B cell (primary cell): Measurements from ENCODE around the gene CXADR. TPM values are rescaled to one million over a fixed set of nuclear protein-coding genes. Genes with fewer than 3 reads are reported as not detected.

Experiments
- ATAC-seq: fragments of 200-7000 bp; cut with Tn5 transposase; one replicate; pipeline ENCODE4 v1.10.0; 2021; ENCODE audit warnings: low read depth, mild to moderate bottlenecking, moderate number of reproducible peaks, moderate library complexity
- CTCF ChIA-PET: fragments of 350-600 bp; sonication (Branson Sonifier 250); formaldehyde crosslinking; loops from one replicate; lab custom pipeline; 2021; ENCODE audit warnings: antibody characterized with exemption, inconsistent platforms; lab: Charles Lee
- POLR2A ChIA-PET: fragments of 350-600 bp; sonication (Branson Sonifier 250); formaldehyde crosslinking; loops from one replicate; lab custom pipeline; 2021; ENCODE audit warnings: antibody characterized with exemption; lab: Charles Lee
- DNase-seq: peaks from one replicate; pipeline ENCODE4 v3.0.0; 2013
- H2AFZ ChIP-seq: 2 replicates; pipeline ENCODE4 v1.6.1; 2012; ENCODE audit warnings: mild to moderate bottlenecking, low read depth, low read length; ENCODE audit not compliant: insufficient read depth, poor library complexity, severe bottlenecking
- H3K27ac ChIP-seq, 2 donors: 1 replicate in 1 of 2; 2 replicates in 1 of 2; pipeline ENCODE4 v1.5.1; 2012 to 2013; ENCODE audit warnings: low read length in 2 of 2, mild to moderate bottlenecking in 2 of 2, moderate library complexity in 1 of 2
- H3K27me3 ChIP-seq, 4 experiments: fragments of 200-600 bp in 1 of 4; sonication (generic) in 1 of 4; replicated peaks in 1 of 4; 1 replicate in 2 of 4; 2 replicates in 2 of 4; pipeline versions ENCODE4 v1.6.1 to v1.7.0; 2013 to 2016; ENCODE audit warnings: low read length in 3 of 4, mild to moderate bottlenecking in 2 of 4, mixed read lengths in 1 of 4, moderate library complexity in 1 of 4; ENCODE audit not compliant: insufficient read depth in 4 of 4, control insufficient read depth in 3 of 4; ENCODE audit errors: control extremely low read depth in 1 of 4
- H3K36me3 ChIP-seq, 2 experiments: replicated peaks in 1 of 2; 1 replicate in 1 of 2; 2 replicates in 1 of 2; pipeline versions ENCODE4 v1.6.1 to v1.7.1; 2013; ENCODE audit warnings: low read length in 1 of 2; ENCODE audit not compliant: insufficient read depth in 2 of 2, control insufficient read depth in 1 of 2; ENCODE audit errors: control extremely low read depth in 1 of 2, extremely low read depth in 1 of 2
- H3K4me1 ChIP-seq, 2 donors: fragments of 200-600 bp in 1 of 2; sonication (generic) in 1 of 2; 1 replicate in 1 of 2; 2 replicates in 1 of 2; pipeline versions ENCODE4 v1.5.1 to v1.6.1; 2013 to 2017; ENCODE audit warnings: low read length in 2 of 2; ENCODE audit not compliant: control insufficient read depth in 2 of 2, insufficient read depth in 2 of 2
- H3K4me2 ChIP-seq: replicated peaks from 2 replicates; pipeline ENCODE3; 2012; ENCODE audit warnings: mild to moderate bottlenecking, low read depth, low read length; ENCODE audit not compliant: poor library complexity, severe bottlenecking
- H3K4me3 ChIP-seq, 5 experiments: fragments of 200-600 bp in 1 of 5; sonication (generic) in 1 of 5; 1 replicate in 3 of 5; 2 replicates in 2 of 5; pipeline versions ENCODE4 v1.5.1 to v1.7.0; 2011 to 2016; ENCODE audit warnings: low read length in 4 of 5, mild to moderate bottlenecking in 4 of 5, low read depth in 2 of 5, control low read depth in 1 of 5, moderate library complexity in 1 of 5; ENCODE audit not compliant: insufficient read depth in 1 of 5; ENCODE audit errors: control extremely low read depth in 1 of 5, extremely low read depth in 1 of 5
- H3K79me2 ChIP-seq: fragments of 200-600 bp; sonication (generic); one replicate; pipeline ENCODE4 v1.6.0; 2016; ENCODE audit warnings: low read length; ENCODE audit not compliant: control insufficient read depth, insufficient read depth
- H3K9ac ChIP-seq: fragments of 200-600 bp; sonication (generic); 2 replicates; pipeline ENCODE4 v1.6.1; 2017; ENCODE audit warnings: mild to moderate bottlenecking, low read length, moderate library complexity
- H3K9me3 ChIP-seq, 3 donors: one replicate each; pipeline versions ENCODE4 v1.6.1 to v1.7.1; 2013; ENCODE audit warnings: low read length in 2 of 3; ENCODE audit not compliant: control insufficient read depth in 2 of 3, insufficient read depth in 1 of 3; ENCODE audit errors: control extremely low read depth in 1 of 3
- H4K20me1 ChIP-seq: 2 replicates; pipeline ENCODE4 v1.6.0; 2012; ENCODE audit warnings: mild to moderate bottlenecking, low read length; ENCODE audit not compliant: insufficient read depth, control insufficient read depth, poor library complexity, severe bottlenecking
- H3K27ac Mint-ChIP-seq: one replicate; pipeline ENCODE4 v1.8.0; 2021; ENCODE audit warnings: mixed read lengths
- H3K27me3 Mint-ChIP-seq: one replicate; pipeline ENCODE4 v1.8.0; 2021; ENCODE audit warnings: mixed read lengths
- H3K4me1 Mint-ChIP-seq: one replicate; pipeline ENCODE4 v1.8.0; 2021; ENCODE audit warnings: mixed read lengths
- H3K4me3 Mint-ChIP-seq: one replicate; pipeline ENCODE4 v1.8.0; 2021; ENCODE audit warnings: mixed read lengths
- H3K9me3 Mint-ChIP-seq: one replicate; pipeline ENCODE4 v1.8.0; 2022; ENCODE audit warnings: mixed read lengths; ENCODE audit not compliant: insufficient read depth
- CTCF ChIP-seq: fragments of 200-600 bp; IDR thresholded peaks from one replicate; pipeline ENCODE4 v1.8.0; 2022; ENCODE audit warnings: antibody characterized with exemption, mild to moderate bottlenecking
- EZH2 ChIP-seq: IDR thresholded peaks from 2 replicates; pipeline ENCODE4 v1.6.1; 2012; ENCODE audit warnings: borderline replicate concordance, low read depth, mild to moderate bottlenecking, moderate library complexity, low read length; ENCODE audit not compliant: insufficient read depth, poor library complexity, severe bottlenecking
- WGBS: methylation state at CpG from one replicate; pipeline ENCODE4 v1.1.5; 2013; ENCODE audit warnings: missing lambda C conversion rate; ENCODE audit not compliant: insufficient coverage; 5-methylcytosine and 5-hydroxymethylcytosine counted together
- intact Hi-C: fragments of 100-400 bp; cut with micrococcal nuclease; formaldehyde crosslinking; loops from one replicate; pipeline ENCODE4 v1.10.0; 2022
- polyA plus RNA-seq: library from polyadenylated mRNA; depleted of rRNA; stranded (reverse); fragments of >200 nt; gene quantifications from 2 replicates; pipeline ENCODE4 v1.2.3, GENCODE V29; 2012
- total RNA-seq, 2 donors: library from RNA; stranded (reverse); fragments of 120-200 nt in 1 of 2; gene quantifications; 1 replicate in 1 of 2; 2 replicates in 1 of 2; pipeline versions ENCODE4 v1.2.3 to v1.2.4, GENCODE V29; 2013 to 2022

CXADR gene
- total and polyA plus RNA-seq, 2 donors (not counting 1 experiment from before 2014, with no cell fraction given) = not detected

GRCh38 chr21:17527240-17527639, 14.4 kb downstream of the CXADR start:
- H3K79me2 ChIP-seq = no peaks in the 10 kb centered on the region
- H3K4me1 ChIP-seq = no peaks in the 10 kb centered on the region
- H3K9ac ChIP-seq = no peak overlapping the region
- ChIA-PET CTCF (no interaction called here), POLR2A (interaction anchor here (0.7 kb wide), 1 partner anchor 115 kb away, joined by 7 read pairs; no protein-coding TSS in a partner anchor)
- DNase-seq = no peak
- H4K20me1 ChIP-seq = no peaks in the 10 kb centered on the region
- no peak for TF ChIP-seq EZH2
- no peak for TF ChIP-seq CTCF
- H2AFZ ChIP-seq = no peak overlapping the region
- H3K9me3 ChIP-seq = no peaks in the 10 kb centered on the region
- intact Hi-C loops = no loop called here
- no peaks in the 10 kb centered on the region for H3K27me3 ChIP-seq
- no CpG with 5 or more reads among the region's 2 CpGs for WGBS
- H3K36me3 ChIP-seq = no peaks in the 10 kb centered on the region
- H3K4me3 ChIP-seq = no peak overlapping the region
- no peak overlapping the region for H3K27ac ChIP-seq
- no peak for ATAC-seq
- H3K4me3 Mint-ChIP-seq = no peak overlapping the region
- H3K27ac Mint-ChIP-seq = no peak overlapping the region
- H3K4me2 ChIP-seq = no peak overlapping the region
- no peaks in the 10 kb centered on the region for H3K9me3 Mint-ChIP-seq
- no peaks in the 10 kb centered on the region for H3K4me1 Mint-ChIP-seq
- no peaks in the 10 kb centered on the region for H3K27me3 Mint-ChIP-seq

- no peak overlapping the region for H3K27ac Mint-ChIP-seq
- intact Hi-C loops = no loop called here
- no peak for TF ChIP-seq CTCF
- no peak for TF ChIP-seq EZH2
- H3K4me3 Mint-ChIP-seq = no peak overlapping the region
- H3K4me1 ChIP-seq = no peaks in the 10 kb centered on the region
- H3K9me3 Mint-ChIP-seq = no peaks in the 10 kb centered on the region
- H3K4me3 ChIP-seq = no peak overlapping the region
- DNase-seq = no peak
- no peak overlapping the region for H3K27ac ChIP-seq
- H3K79me2 ChIP-seq = no peaks in the 10 kb centered on the region
- CTCF ChIA-PET = no interaction called here
- no peak overlapping the region for H3K4me2 ChIP-seq
- no peaks in the 10 kb centered on the region for H3K27me3 Mint-ChIP-seq
- no peaks in the 10 kb centered on the region for H3K36me3 ChIP-seq
- H3K9ac ChIP-seq = no peak overlapping the region
- no CpG with 5 or more reads among the region's 5 CpGs for WGBS
- H3K27me3 ChIP-seq = no peaks in the 10 kb centered on the region
- POLR2A ChIA-PET = interaction anchor here (0.7 kb wide), 1 partner anchor 115 kb away, joined by 7 read pairs; no protein-coding TSS in a partner anchor
- no peak for ATAC-seq
- no peaks in the 10 kb centered on the region for H3K4me1 Mint-ChIP-seq
- no peaks in the 10 kb centered on the region for H4K20me1 ChIP-seq
- H3K9me3 ChIP-seq = no peaks in the 10 kb centered on the region
- H2AFZ ChIP-seq = no peak overlapping the region
Observed at GRCh38 chr21:17527711-17528110, 14.9 kb downstream of the CXADR start.
